HG03066 (cell line): ENCODE results near the gene LONP2.
"Not testable (repeated sequence)": the region's sequence is repeated elsewhere in the genome, so short reads cannot be mapped to it uniquely, and the experiment has no call there.

Experiments
- ATAC-seq: cut with Tn5 transposase; IDR thresholded peaks from one replicate; pipeline ENCODE4 v1.9.1; 2021; ENCODE audit warnings: low read depth; ENCODE audit not compliant: unreplicated experiment

The LONP2 gene

GRCh38 chr16:48361540-48362144 lies 117.5 kb downstream of the LONP2 start:
- ATAC-seq = no peak

DNA sequence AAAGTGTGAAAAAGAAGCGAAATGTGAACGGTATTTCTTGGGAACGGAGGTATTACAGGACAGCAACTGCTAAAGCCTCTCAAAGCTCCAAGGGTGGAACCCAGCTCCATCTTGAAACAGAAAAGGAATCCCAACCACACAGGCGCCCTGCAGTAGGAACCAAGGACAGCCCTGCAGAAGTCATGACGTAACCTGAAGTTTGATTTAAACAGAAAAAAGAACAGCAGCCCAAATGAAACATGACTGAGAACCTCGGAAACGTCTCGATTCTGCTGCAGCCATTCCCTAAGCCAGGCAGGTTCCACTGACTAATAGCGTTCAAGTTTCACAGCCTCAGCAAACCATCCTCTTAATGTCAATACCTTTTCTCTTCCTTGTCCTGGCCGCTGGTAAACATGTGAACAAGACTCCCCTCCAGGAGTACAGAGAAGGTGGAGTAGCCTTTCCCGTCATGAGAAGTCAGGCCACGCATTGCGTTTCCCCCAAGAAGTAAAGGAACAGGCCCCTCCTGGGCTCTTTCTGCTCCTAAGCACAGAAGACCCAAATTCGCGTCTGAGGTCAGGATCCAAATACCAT lies 121.0 kb downstream of the LONP2 start:
- no peak for ATAC-seq

GRCh38 chr16:48365601-48366164 lies 121.6 kb downstream of the LONP2 start:
- ATAC-seq = peak; percentile 86

GRCh38 chr16:48366165-48367093 lies 122.3 kb downstream of the LONP2 start:
- peak; percentile 50 for ATAC-seq

DNA sequence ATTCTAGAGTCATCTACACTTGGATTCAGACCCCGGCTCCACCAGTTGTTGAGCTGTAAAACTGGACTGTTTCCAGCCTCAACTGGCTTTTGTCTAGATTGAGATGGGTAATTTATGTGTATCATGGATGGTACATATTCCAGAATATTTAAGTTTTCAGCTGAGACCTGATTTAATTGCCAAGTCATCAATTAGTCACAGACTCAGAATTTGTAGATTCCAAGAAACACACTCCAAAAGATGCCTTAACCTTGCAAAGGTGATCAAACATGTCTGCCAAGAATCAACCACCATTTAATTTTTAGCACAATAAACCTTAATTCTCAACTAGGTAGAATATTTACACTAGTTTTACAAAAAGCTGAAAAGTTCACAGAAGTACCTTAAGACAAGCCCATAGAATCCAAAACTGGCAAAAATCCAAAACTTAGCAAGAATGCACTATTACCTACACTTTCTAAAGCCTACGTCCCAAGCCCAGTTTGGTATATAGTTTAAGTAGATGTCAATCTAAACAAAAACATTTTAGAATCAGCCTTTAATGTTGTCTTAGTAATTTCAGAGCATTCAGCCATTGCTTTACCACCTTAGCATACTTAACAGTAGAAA lies 123.4 kb downstream of the LONP2 start:
- no peak for ATAC-seq

DNA sequence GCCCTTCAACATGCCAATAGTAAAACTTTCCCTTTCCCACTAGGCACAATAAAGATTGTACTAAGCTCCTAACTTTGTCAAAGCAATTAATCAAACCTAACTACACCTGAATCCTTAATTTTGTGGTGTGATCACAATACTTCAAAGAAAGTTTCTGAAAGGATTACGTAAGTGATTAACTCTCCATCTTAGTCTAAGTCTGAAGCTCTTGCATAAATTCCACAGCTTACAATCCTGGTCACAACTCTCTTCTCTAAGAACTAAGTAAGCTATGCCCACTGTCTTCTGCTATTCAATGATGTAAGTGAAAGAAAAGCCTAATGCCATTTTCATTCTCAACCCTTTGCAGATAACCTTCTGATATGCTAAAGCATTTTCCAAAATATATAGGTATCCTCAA lies 125.7 kb downstream of the LONP2 start:
- no peak for ATAC-seq

DNA sequence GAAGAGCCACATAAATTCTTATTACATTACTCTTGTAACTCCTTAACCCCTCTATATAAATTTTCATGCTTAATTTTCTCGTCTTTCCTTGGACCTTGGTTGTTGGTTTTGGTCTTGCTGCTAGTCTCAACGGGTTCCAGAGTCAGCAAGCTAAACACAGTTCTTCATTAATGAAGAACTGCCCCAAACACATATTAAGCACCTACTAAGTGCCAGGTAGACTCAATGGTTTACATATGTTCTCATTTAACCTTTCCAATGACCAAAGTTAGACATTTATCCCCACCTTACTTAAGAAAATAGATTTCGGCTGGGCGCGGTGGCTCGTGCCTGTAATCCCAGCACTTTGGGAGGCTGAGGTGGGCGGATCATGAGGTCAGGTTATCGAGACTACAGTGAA lies 126.1 kb downstream of the LONP2 start:
- ATAC-seq = no peak

- not testable (repeated sequence) for ATAC-seq
Measured at GRCh38 chr16:48370668-48371392, 126.7 kb downstream of the LONP2 start.

GRCh38 chr16:48371393-48371780 lies 127.3 kb downstream of the LONP2 start:
- no peak for ATAC-seq

DNA sequence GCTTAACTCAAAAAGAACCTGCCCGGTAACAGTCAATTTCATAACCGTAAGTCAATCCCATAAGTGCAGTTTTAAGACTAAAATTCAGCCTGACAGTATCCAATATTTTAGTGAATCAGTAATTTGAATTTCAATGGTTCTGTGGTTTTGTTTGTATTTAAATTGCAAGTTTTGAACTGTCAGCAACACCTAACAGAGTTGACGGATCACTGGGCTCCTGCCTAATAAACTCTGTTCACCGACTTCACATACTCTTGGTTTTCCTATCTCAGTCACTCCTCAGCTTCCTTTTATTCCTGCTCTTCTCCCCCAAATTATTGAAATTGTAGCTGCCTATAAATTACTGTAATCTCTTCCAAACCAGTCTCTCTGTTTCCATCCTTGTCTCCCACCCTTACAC lies 128.6 kb downstream of the LONP2 start:
- no peak for ATAC-seq

DNA sequence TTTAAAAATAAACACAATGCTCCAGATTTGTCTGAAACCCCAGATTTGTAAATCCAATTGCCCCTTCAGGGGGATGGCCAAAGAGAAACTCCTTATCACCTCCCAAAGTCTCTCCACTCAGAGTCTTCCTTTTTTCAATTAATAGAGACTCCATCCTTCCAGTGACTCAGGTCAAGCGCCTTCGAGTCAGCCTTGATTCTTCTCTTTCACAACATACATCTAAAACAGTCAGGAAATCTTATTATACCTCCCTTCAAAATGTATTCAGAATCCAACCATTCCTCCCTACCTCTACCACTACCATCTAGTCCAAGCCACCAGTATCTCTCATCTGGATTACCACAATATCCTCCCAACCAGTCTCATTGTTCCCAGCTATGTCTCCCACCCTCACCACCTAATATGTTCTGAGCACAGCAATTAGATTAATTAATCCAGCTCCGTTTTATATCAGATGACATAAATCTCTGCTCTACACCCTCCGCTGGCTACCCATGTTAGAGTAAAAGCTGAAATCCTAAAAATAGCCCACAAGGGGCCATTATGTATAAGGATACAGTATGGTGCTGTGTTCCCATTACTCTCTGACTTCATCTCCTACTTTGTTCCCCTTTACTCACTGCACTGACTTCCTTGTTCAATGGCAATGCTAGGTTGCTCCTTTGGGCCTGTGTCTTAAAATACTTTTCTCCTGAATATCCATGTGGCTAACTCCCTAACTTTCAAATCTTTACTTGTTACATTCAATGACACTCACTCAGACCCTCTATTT lies 129.3 kb downstream of the LONP2 start:
- ATAC-seq = no peak

DNA sequence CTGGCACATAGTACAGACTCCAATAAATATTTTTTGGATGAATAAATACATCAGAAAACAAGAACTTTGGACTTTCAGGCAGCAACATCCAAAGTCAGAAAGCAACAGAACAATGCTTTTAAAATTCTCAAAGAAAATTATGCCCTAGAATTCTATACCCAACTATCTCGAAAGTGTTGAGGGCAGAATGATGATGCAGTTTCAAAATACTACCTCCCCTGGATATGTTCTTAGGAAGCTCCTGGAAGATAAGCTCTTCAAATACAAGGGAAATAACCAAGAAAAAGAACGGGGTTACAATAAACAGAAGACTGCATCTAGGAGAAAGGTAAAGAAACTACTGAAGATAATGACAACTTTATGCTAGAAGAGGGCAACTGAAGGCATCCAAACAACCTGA lies 130.2 kb downstream of the LONP2 start:
- ATAC-seq = no peak

GRCh38 chr16:48377301-48377700 lies 133.2 kb downstream of the LONP2 start:
- not testable (repeated sequence) for ATAC-seq

GRCh38 chr16:48378276-48378675 lies 134.2 kb downstream of the LONP2 start:
- ATAC-seq = no peak

- no peak for ATAC-seq
Measured at GRCh38 chr16:48378836-48379235, 134.7 kb downstream of the LONP2 start.

DNA sequence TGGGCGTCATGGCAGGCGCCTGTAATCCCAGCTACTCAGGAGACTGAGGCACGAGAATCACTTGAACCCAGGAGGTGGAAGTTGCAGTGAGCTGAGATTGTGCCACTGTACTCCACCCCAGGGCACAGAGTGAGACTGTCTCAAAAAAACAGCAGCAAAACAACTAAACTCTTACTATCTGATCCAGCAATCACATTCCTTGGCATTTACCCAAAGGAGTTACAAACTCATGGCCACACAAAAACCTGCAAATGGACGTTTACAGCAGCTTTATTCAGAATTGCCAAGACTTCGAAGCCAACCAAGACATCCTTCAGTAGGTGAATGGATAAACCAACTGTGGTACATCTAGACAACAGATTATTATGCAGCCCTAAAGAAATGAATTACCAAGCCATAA lies 137.1 kb downstream of the LONP2 start:
- ATAC-seq = no peak

GRCh38 chr16:48382131-48382530 lies 138.0 kb downstream of the LONP2 start:
- ATAC-seq = no peak

DNA sequence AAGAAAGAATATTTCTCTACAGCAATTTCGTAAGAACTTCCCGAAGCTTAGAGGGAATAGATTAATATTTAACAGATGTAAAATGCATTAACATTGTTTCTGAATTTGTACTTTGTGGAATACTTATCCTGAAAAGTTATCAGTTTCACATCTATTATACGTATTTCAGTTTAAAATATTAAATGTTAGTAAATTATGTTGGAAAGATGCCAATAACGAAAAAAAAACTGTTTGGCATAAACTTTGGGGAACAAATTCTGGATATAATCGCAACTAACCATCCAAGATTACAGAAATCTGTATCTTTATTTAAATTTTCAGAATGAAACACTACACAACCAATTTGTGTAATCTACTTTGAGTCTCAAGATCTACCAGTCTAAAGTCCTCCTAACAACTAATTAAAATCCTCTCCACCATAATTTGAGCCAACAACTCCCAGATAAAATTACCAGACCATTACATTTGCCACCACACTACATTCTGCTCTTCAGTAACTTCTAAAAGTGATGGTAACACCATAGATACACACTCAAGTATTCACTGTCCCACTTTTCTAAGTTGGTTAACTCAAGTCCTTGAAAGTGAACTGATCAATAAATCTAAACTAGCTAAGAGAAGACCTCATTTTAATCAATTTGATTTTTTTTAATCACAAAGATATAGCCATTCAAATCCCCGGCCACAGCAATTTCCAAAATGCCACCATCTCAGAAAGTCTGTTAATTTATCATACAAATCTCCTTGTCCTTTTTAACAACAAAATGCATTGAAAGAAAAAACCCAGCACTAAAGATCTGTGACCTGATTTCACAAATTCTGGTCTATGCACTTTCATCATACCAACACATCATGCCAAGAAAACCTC lies 139.1 kb downstream of the LONP2 start:
- no peak for ATAC-seq
